HEK293T (cell line): ENCODE measurements around the gene CAB39L.

Source experiments
- FOXK2 ChIP-seq: fragments of 450-650 bp; IDR thresholded peaks from 2 replicates; pipeline ENCODE4 v1.6.1; 2016; ENCODE audit warnings: mild to moderate bottlenecking
- HDGF ChIP-seq: fragments of 450-650 bp; IDR thresholded peaks from 2 replicates; pipeline ENCODE4 v1.6.1; 2017; ENCODE audit warnings: antibody characterized with exemption, borderline replicate concordance
- L3MBTL2 ChIP-seq: fragments of 450-650 bp; conservative IDR thresholded peaks from 2 replicates; pipeline ENCODE4 v1.6.1; 2016; ENCODE audit warnings: mild to moderate bottlenecking
- SUZ12 ChIP-seq: fragments of 450-650 bp; IDR thresholded peaks from 2 replicates; pipeline ENCODE4 v1.6.1; 2016; ENCODE audit warnings: mild to moderate bottlenecking
- TARDBP ChIP-seq: fragments of 450-650 bp; IDR thresholded peaks from 2 replicates; pipeline ENCODE4 v1.6.1; 2016
- ZNF384 ChIP-seq: fragments of 450-650 bp; IDR thresholded peaks from 2 replicates; pipeline ENCODE4 v1.6.1; 2016

DNA sequence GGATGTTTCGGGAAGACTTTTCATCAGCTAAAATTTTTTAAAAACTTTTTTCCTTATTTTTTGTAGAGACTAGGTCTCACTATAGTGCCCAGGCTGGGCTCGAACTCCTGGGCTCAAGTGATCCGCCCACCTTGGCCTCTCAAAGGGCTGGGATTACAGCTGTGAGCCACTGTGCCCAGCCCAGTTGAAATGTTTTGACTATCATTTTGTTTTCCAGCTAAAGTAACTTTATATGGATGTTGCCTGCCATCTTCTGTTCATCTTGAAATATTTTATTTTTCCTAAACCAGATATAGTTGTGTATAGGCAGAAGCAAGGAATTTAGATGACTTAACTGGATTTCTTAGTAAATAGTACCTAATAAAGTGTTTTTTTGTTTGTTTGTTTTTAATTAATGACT is 7.0 kb downstream of the CAB39L start:
- TF ChIP-seq TARDBP = no peak
- no peak for TF ChIP-seq SUZ12
- TF ChIP-seq HDGF = no peak
- TF ChIP-seq L3MBTL2 = no peak
- no peak for TF ChIP-seq ZNF384
- TF ChIP-seq FOXK2 = no peak
